Left forelimb (tissue), 1 donor: ENCODE measurements around the gene ANO9.

Experiments used
- DNase-seq: peaks from one replicate; pipeline ENCODE4 v3.0.0-alpha.2; 2018; ENCODE audit warnings: low spot score

Gene ANO9

GRCh38 chr11:368414-369335 is 73.1 kb downstream of the ANO9 start:
- no peak for DNase-seq

DNA sequence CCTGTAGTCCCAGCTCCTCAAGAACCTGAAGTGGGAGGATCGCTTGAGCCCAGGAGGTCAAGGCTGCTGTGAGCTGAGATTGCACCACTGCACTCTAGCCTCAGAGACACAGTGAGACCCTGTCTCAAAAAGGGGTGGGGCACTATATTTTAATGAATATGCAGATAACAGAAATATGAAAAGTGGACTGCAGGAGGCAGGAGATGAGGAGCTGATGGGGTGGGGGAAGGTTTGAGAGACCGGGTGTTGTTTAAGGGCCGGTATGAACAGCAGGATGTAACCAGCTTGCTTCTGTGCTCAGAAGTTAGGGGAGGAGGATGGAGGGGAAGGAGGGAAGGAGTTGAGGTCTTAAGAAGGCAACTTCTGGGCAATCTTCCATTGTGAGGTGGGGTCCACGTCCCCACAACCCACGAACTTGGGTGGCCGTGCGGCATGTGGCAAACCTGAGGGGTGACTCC is 73.8 kb downstream of the ANO9 start:
- DNase-seq = no peak
